HepG2 (cell line): ENCODE data around the gene HOXA10. TPM values are rescaled to one million over a fixed set of nuclear protein-coding genes. Genes with fewer than 3 reads are reported as not detected.
A peak's percentile ranks its signal among the peaks of the same experiment; 100 is the strongest.

Experiments
- ATAC-seq: fragments of 200-7000 bp; cut with Tn5 transposase; 3 replicates; pipeline ENCODE4 v1.9.1; 2020; ENCODE audit warnings: mild to moderate bottlenecking, moderate library complexity
- BruUV-seq: library from RNA; stranded (reverse); fragments of 400-500 nt; replicated peaks from 2 replicates; lab custom pipeline; 2021; lab: Mats Ljungman, UMichigan
- CTCF ChIA-PET: fragments of 300-600 bp; formaldehyde crosslinking; extraction: SDS; loops from one replicate; lab custom pipeline; 2021; ENCODE audit warnings: low total read pairs, inconsistent platforms, low intra/inter-chr PET ratio; lab: Yijun Ruan, JAX
- POLR2A ChIA-PET: fragments of 350-600 bp; sonication (Branson Sonifier 250); formaldehyde crosslinking; loops from one replicate; lab custom pipeline; 2020; ENCODE audit warnings: antibody characterized with exemption, inconsistent platforms; lab: Yijun Ruan, JAX
- DNase-seq: peaks from one replicate; pipeline ENCODE4 v3.0.0-alpha.2; 2015; ENCODE audit warnings: low spot score
- FAIRE-seq: peaks from 3 replicates; lab custom pipeline; 2011; peaks lifted over from hg19 to GRCh38; lab: Jason Lieb, UNC
- H2AFZ ChIP-seq: one replicate; pipeline ENCODE4 v1.6.1; 2011; ENCODE audit warnings: low read length, inconsistent platforms
- H3K27ac ChIP-seq: fragments of 300-600 bp; 3 replicates; pipeline ENCODE4 v1.8.0; 2011; ENCODE audit warnings: mixed run types, mild to moderate bottlenecking, mixed read lengths, low read length, inconsistent platforms; ENCODE audit not compliant: insufficient read depth; ENCODE audit errors: extremely low read length
- H3K27me3 ChIP-seq, 2 experiments: fragments of 200-600 bp in 1 of 2; 2 replicates in 1 of 2; 3 replicates in 1 of 2; pipeline versions ENCODE4 v1.6.0 to v1.8.0; 2011; ENCODE audit warnings: low read length in 2 of 2, mild to moderate bottlenecking in 2 of 2, moderate library complexity in 2 of 2, inconsistent platforms in 1 of 2; ENCODE audit not compliant: insufficient read depth in 2 of 2, control insufficient read depth in 1 of 2
- H3K36me3 ChIP-seq, 2 experiments: fragments of 200-600 bp in 1 of 2; replicated peaks in 1 of 2; 2 replicates in 1 of 2; 3 replicates in 1 of 2; pipeline versions ENCODE4 v1.5.1 to v1.8.0; 2011; ENCODE audit warnings: low read length in 2 of 2, inconsistent platforms in 1 of 2; ENCODE audit not compliant: insufficient read depth in 2 of 2, control insufficient read depth in 1 of 2
- H3K4me1 ChIP-seq: 2 replicates; pipeline ENCODE4 v1.5.1; 2012; ENCODE audit warnings: low read length, inconsistent platforms; ENCODE audit not compliant: insufficient read depth
- H3K4me2 ChIP-seq: 2 replicates; pipeline ENCODE4 v1.6.0; 2011; ENCODE audit warnings: low read depth, low read length, inconsistent platforms
- H3K4me3 ChIP-seq, 3 experiments: fragments of 200-600 bp in 1 of 3; sonication (generic), shearing (Covaris generic) in 1 of 3; replicated peaks in 1 of 3; 2 replicates each; pipeline ENCODE4 v1.5.1; 2011 to 2016; ENCODE audit warnings: low read length in 3 of 3, inconsistent platforms in 2 of 3, low read depth in 2 of 3, mild to moderate bottlenecking in 2 of 3, control low read depth in 1 of 3, mixed read lengths in 1 of 3; ENCODE audit not compliant: insufficient read depth in 1 of 3
- H3K79me2 ChIP-seq: one replicate; pipeline ENCODE4 v1.6.1; 2011; ENCODE audit warnings: low read length, inconsistent platforms; ENCODE audit not compliant: insufficient read depth
- H3K9ac ChIP-seq: 2 replicates; pipeline ENCODE4 v1.6.0; 2011; ENCODE audit warnings: mild to moderate bottlenecking, low read depth, low read length, inconsistent platforms; ENCODE audit not compliant: insufficient read depth
- H3K9me3 ChIP-seq: 2 replicates; pipeline ENCODE4 v1.5.1; 2012; ENCODE audit warnings: mild to moderate bottlenecking, low read length
- H4K20me1 ChIP-seq: 2 replicates; pipeline ENCODE4 v1.6.0; 2011; ENCODE audit warnings: inconsistent platforms, mild to moderate bottlenecking, low read length, moderate library complexity; ENCODE audit not compliant: insufficient read depth
- ETV5 ChIP-seq: IDR thresholded peaks from 2 replicates; pipeline ENCODE4 v1.6.1; 2018; ENCODE audit warnings: missing biosample characterization, missing genetic modification reagents, inconsistent platforms, borderline replicate concordance
- GABPB1 ChIP-seq: IDR thresholded peaks from 2 replicates; pipeline ENCODE4 v1.6.1; 2016; ENCODE audit warnings: mild to moderate bottlenecking, missing genetic modification reagents, moderate library complexity, missing compliant biosample characterization
- RCOR2 ChIP-seq: IDR thresholded peaks from 2 replicates; pipeline ENCODE4 v1.6.1; 2016; ENCODE audit warnings: missing biosample characterization, missing genetic modification reagents
- RFX5 ChIP-seq: IDR thresholded peaks from 2 replicates; pipeline ENCODE4 v1.6.1; 2011; ENCODE audit warnings: low read depth, low read length, improper control_type of control experiment
- SOX13 ChIP-seq, 3 experiments: fragments of 450-650 bp in 1 of 3; sonication (generic) in 1 of 3; formaldehyde crosslinking in 1 of 3; IDR thresholded peaks in 2 of 3; conservative IDR thresholded peaks in 1 of 3; 2 replicates each; pipeline versions ENCODE4 v1.5.0 to v1.6.1; 2016 to 2020; ENCODE audit warnings: antibody characterized with exemption in 1 of 3, mild to moderate bottlenecking in 1 of 3, missing compliant biosample characterization in 1 of 3, missing genetic modification reagents in 1 of 3, moderate library complexity in 1 of 3
- THYN1 ChIP-seq: sonication (generic); formaldehyde crosslinking; IDR thresholded peaks from 2 replicates; pipeline ENCODE4 v1.8.1; 2023; ENCODE audit warnings: low read depth, mild to moderate bottlenecking, moderate library complexity, missing genetic modification reagents, borderline replicate concordance
- TSC22D2 ChIP-seq: sonication (generic); formaldehyde crosslinking; IDR thresholded peaks from 2 replicates; pipeline ENCODE4 v1.5.1; 2020; ENCODE audit warnings: missing genetic modification reagents, mild to moderate bottlenecking, borderline replicate concordance
- ZNF207 ChIP-seq: fragments of 450-650 bp; IDR thresholded peaks from 2 replicates; pipeline ENCODE4 v1.6.1; 2016; ENCODE audit warnings: antibody characterized with exemption, borderline replicate concordance
- ZNF3 ChIP-seq: IDR thresholded peaks from 2 replicates; pipeline ENCODE4 v1.7.0; 2017; ENCODE audit warnings: inconsistent platforms
- ZNF644 ChIP-seq: IDR thresholded peaks from 2 replicates; pipeline ENCODE4 v1.6.1; 2016; ENCODE audit warnings: low read depth
- WGBS: methylation state at CpG from one replicate; pipeline ENCODE4 v1.1.6; 2017; ENCODE audit warnings: low lambda C conversion rate; 5-methylcytosine and 5-hydroxymethylcytosine counted together
- in situ Hi-C: cut with HindIII; loops from 2 replicates; pipeline ENCODE4 v1.10.0; 2017; ENCODE audit warnings: low pct_unique_long_range_greater_than_20kb; ENCODE audit not compliant: extremely low pct_ligation_motif_present
- intact Hi-C: fragments of 100-400 bp; cut with micrococcal nuclease; formaldehyde crosslinking; loops from one replicate; pipeline ENCODE4 v1.10.0; 2022; ENCODE audit not compliant: unreplicated experiment
- polyA plus RNA-seq, 8 experiments: library from polyadenylated mRNA; depleted of rRNA in 3 of 8; stranded (reverse) in 7 of 8; unstranded in 1 of 8; fragments of >200 nt; fragmentation: Illumina TruSeq in 4 of 8; extraction: Trizol in 4 of 8; gene quantifications; 2 replicates each; pipeline versions ENCODE4 v1.2.1 to v1.2.3, GENCODE V29; 2011 to 2016; ENCODE audit warnings: low read depth in 4 of 8, missing spikeins in 1 of 8, mixed read lengths in 1 of 8; ENCODE audit not compliant: insufficient read depth in 1 of 8
- total RNA-seq, 5 experiments: library from RNA; depleted of rRNA; stranded (reverse); fragments of >200 nt; fragmentation: Illumina TruSeq; extraction: Trizol; gene quantifications; 2 replicates each; pipeline ENCODE4 v1.2.3, GENCODE V29; 2016; ENCODE audit warnings: low read depth in 1 of 5
- TF ChIP-seq, protein P1 (sequence below): IDR thresholded peaks from 2 replicates; pipeline ENCODE4 v1.6.1; 2016; ENCODE audit warnings: low read depth

Gene HOXA10
- total and polyA plus RNA-seq, 2 of the 13 experiments (the other 11 are each of a cell fraction or from before 2014, with no cell fraction given), result not detected

DNA sequence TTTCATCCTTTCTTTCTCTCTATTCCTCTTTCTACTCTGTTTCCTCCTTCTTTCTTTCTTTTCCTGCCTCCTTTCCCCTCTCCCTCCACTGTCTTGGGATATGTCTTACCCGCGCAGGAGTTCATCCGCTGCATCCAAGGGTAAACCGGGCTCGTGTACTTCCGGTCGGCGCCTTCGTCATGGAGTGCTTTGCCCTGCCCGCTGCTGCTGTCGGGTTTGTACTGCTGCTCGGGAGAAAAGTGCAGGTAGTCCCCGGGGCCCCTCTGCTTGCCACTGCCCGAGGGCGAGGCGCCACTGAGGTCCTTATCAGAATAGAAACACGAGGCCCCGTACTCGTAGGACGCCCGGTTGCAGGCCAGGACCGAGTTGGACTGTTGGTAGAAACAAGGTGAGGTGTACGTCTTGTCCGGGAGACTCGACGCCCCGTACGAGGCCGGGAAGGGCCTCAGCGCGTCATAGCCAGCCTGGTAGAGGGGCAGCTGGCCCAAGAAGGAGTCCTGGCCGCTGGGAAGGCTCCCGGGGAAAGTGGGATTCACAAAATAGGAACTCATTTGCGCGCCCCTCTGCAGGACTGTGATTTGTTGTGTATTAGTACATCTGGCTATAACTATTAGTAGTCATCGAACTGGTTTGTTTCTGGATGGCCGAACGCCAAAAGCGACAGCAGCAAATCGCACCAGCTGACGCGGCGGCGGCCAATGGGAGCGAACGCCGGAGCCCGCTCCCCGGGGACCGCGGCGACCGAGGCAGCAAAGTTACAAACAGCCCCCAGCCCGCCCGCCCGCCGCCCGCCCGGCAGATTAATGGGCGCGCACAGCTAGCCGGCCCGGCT, 26.7 kb downstream of the HOXA10 start, which contains the start of gene HOXA6:
TSS of gene HOXA6 (minus strand) at position 576 of the 832 bp plus-strand sequence. CDS start at position 551, 25 bp downstream.
- Histone ChIP-seq H3K27ac (no peak within 1 kb of the TSS), H3K36me3 (no peaks in the 10 kb centered on the region; a peak in 2 of 5 replicates), H3K4me3 (peak within 1 kb of the TSS in 2 of 3 experiments; percentile 80 to 88; a peak in 2 of 6 replicates), H4K20me1 (no peaks in the 10 kb centered on the region), H3K79me2 (peaks cover 5% of the 10 kb centered on the region), H3K4me2 (peak within 1 kb of the TSS; percentile 88), H3K27me3 (peaks cover 0 to 13% of the 10 kb centered on the region in 2 experiments; a peak in 2 of 5 replicates), H3K4me1 (peaks cover 36% of the 10 kb centered on the region), H3K9ac (no peak within 1 kb of the TSS), H3K9me3 (no peaks in the 10 kb centered on the region), H2AFZ (no peak within 1 kb of the TSS)
- BruUV-seq, result no TSS peak
- no peak for ATAC-seq
- no peak for DNase-seq
- no peak for TF ChIP-seq GABPB1 (CRISPR knock-in tag)
- TF ChIP-seq SOX13 (IDR thresholded peaks at IDR 0.05), result no peak
- TF ChIP-seq SOX13 (CRISPR knock-in tag; conservative IDR thresholded peaks at IDR 0.05 in 1 of 2, IDR thresholded peaks at IDR 0.05 in 1 of 2), result no peak
- no peak for TF ChIP-seq RFX5
- TF ChIP-seq THYN1 (CRISPR knock-in tag), result no peak
- TF ChIP-seq ZNF207, result no peak
- TF ChIP-seq TSC22D2 (CRISPR knock-in tag), result no peak
- no peak for TF ChIP-seq ETV5 (CRISPR knock-in tag)
- no peak for TF ChIP-seq ZNF3 (CRISPR knock-in tag)
- no peak for TF ChIP-seq ZNF644 (CRISPR knock-in tag)
- TF ChIP-seq RCOR2, result no peak
- TF ChIP-seq, protein P1, sequence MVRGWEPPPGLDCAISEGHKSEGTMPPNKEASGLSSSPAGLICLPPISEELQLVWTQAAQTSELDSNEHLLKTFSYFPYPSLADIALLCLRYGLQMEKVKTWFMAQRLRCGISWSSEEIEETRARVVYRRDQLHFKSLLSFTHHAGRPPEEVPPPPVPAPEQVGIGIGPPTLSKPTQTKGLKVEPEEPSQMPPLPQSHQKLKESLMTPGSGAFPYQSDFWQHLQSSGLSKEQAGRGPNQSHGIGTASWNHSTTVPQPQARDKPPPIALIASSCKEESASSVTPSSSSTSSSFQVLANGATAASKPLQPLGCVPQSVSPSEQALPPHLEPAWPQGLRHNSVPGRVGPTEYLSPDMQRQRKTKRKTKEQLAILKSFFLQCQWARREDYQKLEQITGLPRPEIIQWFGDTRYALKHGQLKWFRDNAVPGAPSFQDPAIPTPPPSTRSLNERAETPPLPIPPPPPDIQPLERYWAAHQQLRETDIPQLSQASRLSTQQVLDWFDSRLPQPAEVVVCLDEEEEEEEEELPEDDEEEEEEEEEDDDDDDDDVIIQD (CRISPR knock-in tag), result no peak
- in situ Hi-C loops (no loop called here), intact Hi-C loops (no loop called here)
- 95% methylated on average over 37 of the region's 63 CpGs for WGBS
- ChIA-PET POLR2A (no interaction called here), CTCF (no interaction called here)
- no peak for FAIRE-seq
